Upper lobe of left lung (tissue), 6 donors: ENCODE results near the gene TRAF3. TPM values are rescaled to one million over a fixed set of nuclear protein-coding genes. Genes with fewer than 3 reads are reported as not detected.

Source experiments
- ATAC-seq, 2 donors: fragments of 200-7000 bp; cut with Tn5 transposase; one replicate each; pipeline ENCODE4 v1.9.1; 2022; ENCODE audit warnings: mild to moderate bottlenecking in 2 of 2, moderate library complexity in 2 of 2; ENCODE audit not compliant: low FRiP score in 2 of 2
- DNase-seq, 2 donors: peaks; one replicate each; pipeline ENCODE4 v3.0.0-alpha.2; 2019 to 2020
- H3K27ac ChIP-seq, 4 donors: fragments of 200-600 bp; sonication (generic); one replicate each; pipeline ENCODE4 v1.5.1; 2016 to 2019
- H3K27me3 ChIP-seq, 4 donors: fragments of 200-600 bp; sonication (generic); one replicate each; pipeline ENCODE4 v1.5.1; 2017 to 2019
- H3K36me3 ChIP-seq, 4 donors: fragments of 200-600 bp; sonication (generic); one replicate each; pipeline ENCODE4 v1.5.1; 2016 to 2019
- H3K4me1 ChIP-seq, 4 donors: fragments of 200-600 bp; sonication (generic); one replicate each; pipeline ENCODE4 v1.5.1; 2018 to 2019
- H3K4me3 ChIP-seq, 4 donors: fragments of 200-600 bp; sonication (generic); one replicate each; pipeline ENCODE4 v1.5.1; 2017 to 2019; ENCODE audit warnings: mild to moderate bottlenecking in 2 of 4, moderate library complexity in 1 of 4
- H3K9me3 ChIP-seq, 4 donors: fragments of 200-600 bp; sonication (generic); one replicate each; pipeline ENCODE4 v1.5.1; 2018 to 2019
- EP300 ChIP-seq, 4 donors: sonication (generic); formaldehyde crosslinking; IDR thresholded peaks; one replicate each; pipeline ENCODE4 v1.5.1; 2017; ENCODE audit warnings: antibody characterized with exemption in 4 of 4, control low read depth in 2 of 4
- POLR2A ChIP-seq, 4 donors: fragments of 450-650 bp; IDR thresholded peaks; one replicate each; pipeline ENCODE4 v1.5.1; 2016 to 2017; ENCODE audit warnings: antibody characterized with exemption in 4 of 4, mild to moderate bottlenecking in 2 of 4
- POLR2AphosphoS5 ChIP-seq, 2 donors: sonication (generic); formaldehyde crosslinking; IDR thresholded peaks; one replicate each; pipeline ENCODE4 v1.5.1; 2017; ENCODE audit warnings: antibody characterized with exemption in 2 of 2
- WGBS, 2 donors: methylation state at CpG; one replicate each; pipeline ENCODE4 v1.1.5; 2017 to 2018; 5-methylcytosine and 5-hydroxymethylcytosine counted together
- total RNA-seq, 6 donors: library from RNA; depleted of rRNA in 4 of 6; stranded (reverse); fragments of >200 nt in 4 of 6; gene quantifications; one replicate each; pipeline versions ENCODE4 v1.1.0 to v1.2.1, GENCODE V29; 2016 to 2021
- TF ChIP-seq, protein P1 (sequence below), 6 experiments: fragments of 450-650 bp in 4 of 6; fragments of 200-600 bp in 2 of 6; sonication (generic) in 2 of 6; IDR thresholded peaks; one replicate each; pipeline ENCODE4 v1.5.1; 2016 to 2019; ENCODE audit warnings: antibody characterized with exemption in 6 of 6
- donor health status: DM: no; HTN: no; CAD: no; lungs with moderate emphysema.
- donor health status: DM: no; HTN: yes; CAD: no; lungs with severe emphysema.

TRAF3 gene
- total RNA-seq, 6 donors from 2014 or later, result 14.7 to 45.4 (median 22.1) TPM

DNA sequence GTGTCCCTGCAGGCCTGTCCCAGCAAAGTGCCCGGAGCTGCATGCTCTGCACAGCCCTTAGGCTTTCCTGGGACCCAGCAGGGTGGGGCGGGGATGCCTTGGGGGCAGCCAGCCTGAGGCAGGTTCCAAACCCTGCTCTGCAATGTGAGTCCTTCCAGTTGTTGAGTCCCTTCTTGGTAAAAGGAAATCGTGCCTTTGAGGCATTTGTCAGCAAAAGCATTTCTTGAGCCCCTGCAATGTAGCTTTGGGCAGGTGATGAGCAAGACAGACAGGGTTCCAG is 38.1 kb upstream of the TRAF3 start:
- Histone ChIP-seq H3K36me3 (peaks cover 0 to 7% (median 0%) of the 10 kb centered on the region in 4 donors), H3K4me3 (no peak overlapping the region), H3K27me3 (no peaks in the 10 kb centered on the region), H3K9me3 (peaks cover 0 to 16% (median 8%) of the 10 kb centered on the region in 4 donors), H3K4me1 (no peaks in the 10 kb centered on the region), H3K27ac (no peak overlapping the region)
- 91% methylated on average over 3 of the region's 3 CpGs; no CpG with 5 or more reads in 1 of the 2 donors for WGBS, 2 donors
- DNase-seq, result no peak
- peak in 1 of 2 donors; percentile 34 for ATAC-seq
- TF ChIP-seq POLR2A (IDR thresholded peaks at IDR 0.05), result no peak
- no peak for TF ChIP-seq EP300 (IDR thresholded peaks at IDR 0.05)
- no peak for TF ChIP-seq POLR2AphosphoS5 (IDR thresholded peaks at IDR 0.05)
- TF ChIP-seq, protein P1, sequence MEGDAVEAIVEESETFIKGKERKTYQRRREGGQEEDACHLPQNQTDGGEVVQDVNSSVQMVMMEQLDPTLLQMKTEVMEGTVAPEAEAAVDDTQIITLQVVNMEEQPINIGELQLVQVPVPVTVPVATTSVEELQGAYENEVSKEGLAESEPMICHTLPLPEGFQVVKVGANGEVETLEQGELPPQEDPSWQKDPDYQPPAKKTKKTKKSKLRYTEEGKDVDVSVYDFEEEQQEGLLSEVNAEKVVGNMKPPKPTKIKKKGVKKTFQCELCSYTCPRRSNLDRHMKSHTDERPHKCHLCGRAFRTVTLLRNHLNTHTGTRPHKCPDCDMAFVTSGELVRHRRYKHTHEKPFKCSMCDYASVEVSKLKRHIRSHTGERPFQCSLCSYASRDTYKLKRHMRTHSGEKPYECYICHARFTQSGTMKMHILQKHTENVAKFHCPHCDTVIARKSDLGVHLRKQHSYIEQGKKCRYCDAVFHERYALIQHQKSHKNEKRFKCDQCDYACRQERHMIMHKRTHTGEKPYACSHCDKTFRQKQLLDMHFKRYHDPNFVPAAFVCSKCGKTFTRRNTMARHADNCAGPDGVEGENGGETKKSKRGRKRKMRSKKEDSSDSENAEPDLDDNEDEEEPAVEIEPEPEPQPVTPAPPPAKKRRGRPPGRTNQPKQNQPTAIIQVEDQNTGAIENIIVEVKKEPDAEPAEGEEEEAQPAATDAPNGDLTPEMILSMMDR (IDR thresholded peaks at IDR 0.05), result no peak

- no peak for ATAC-seq
Observed at GRCh38 chr14:102746634-102747438, 30.4 kb upstream of the TRAF3 start.

GRCh38 chr14:102748806-102749205 is 28.4 kb upstream of the TRAF3 start:
- Histone ChIP-seq H3K27ac (no peak overlapping the region), H3K36me3 (peaks cover 0 to 4% (median 0%) of the 10 kb centered on the region in 4 donors), H3K9me3 (no peaks in the 10 kb centered on the region), H3K27me3 (no peaks in the 10 kb centered on the region), H3K4me3 (no peak overlapping the region), H3K4me1 (no peaks in the 10 kb centered on the region)
- DNase-seq, result no peak
- TF ChIP-seq EP300 (IDR thresholded peaks at IDR 0.05) (no peak), POLR2A (IDR thresholded peaks at IDR 0.05) (no peak), POLR2AphosphoS5 (IDR thresholded peaks at IDR 0.05) (no peak)
- TF ChIP-seq, protein P1 (IDR thresholded peaks at IDR 0.05), result no peak
- no peak for ATAC-seq
- WGBS, 2 donors, result 88 to 90% methylated on average over 3 to 7 of the region's 8 CpGs

More at GRCh38 chr14:102746634-102747438, 30.4 kb upstream of the TRAF3 start:
- 93 to 94% methylated on average over 21 to 28 of the region's 28 CpGs for WGBS, 2 donors
- no peaks in the 10 kb centered on the region for H3K27me3 ChIP-seq
- no peak overlapping the region for H3K27ac ChIP-seq
- H3K4me3 ChIP-seq, result no peak overlapping the region
- peak in 1 of 2 donors; percentile 54 for DNase-seq
- no peaks in the 10 kb centered on the region for H3K4me1 ChIP-seq
- H3K36me3 ChIP-seq, result peaks cover 0 to 4% (median 0%) of the 10 kb centered on the region in 4 donors
- peaks cover 0 to 4% (median 1%) of the 10 kb centered on the region in 4 donors for H3K9me3 ChIP-seq
- TF ChIP-seq EP300 (IDR thresholded peaks at IDR 0.05) (no peak), POLR2AphosphoS5 (IDR thresholded peaks at IDR 0.05) (no peak), POLR2A (IDR thresholded peaks at IDR 0.05) (no peak)
- TF ChIP-seq, protein P1 (IDR thresholded peaks at IDR 0.05), result no peak

GRCh38 chr14:102749393-102750305 is 27.6 kb upstream of the TRAF3 start:
- H3K9me3 ChIP-seq, result no peaks in the 10 kb centered on the region
- H3K36me3 ChIP-seq, result peaks cover 0 to 4% (median 0%) of the 10 kb centered on the region in 4 donors
- no peak overlapping the region for H3K4me3 ChIP-seq
- no peaks in the 10 kb centered on the region for H3K27me3 ChIP-seq
- ATAC-seq, result no peak
- no peak overlapping the region for H3K27ac ChIP-seq
- 77 to 89% methylated on average over 16 to 33 of the region's 33 CpGs for WGBS, 2 donors
- peak in 1 of 2 donors; percentile 66 for DNase-seq
- H3K4me1 ChIP-seq, result no peaks in the 10 kb centered on the region
- TF ChIP-seq POLR2AphosphoS5 (IDR thresholded peaks at IDR 0.05) (no peak), POLR2A (IDR thresholded peaks at IDR 0.05) (no peak), EP300 (IDR thresholded peaks at IDR 0.05) (no peak)
- TF ChIP-seq, protein P1 (IDR thresholded peaks at IDR 0.05), result no peak
